Panc1 (cell line): ENCODE measurements around the gene DRAM1. TPM values are rescaled to one million over a fixed set of nuclear protein-coding genes. Genes with fewer than 3 reads are reported as not detected.

Experiments used
- ATAC-seq: fragments of 200-7000 bp; cut with Tn5 transposase; 2 replicates; pipeline ENCODE4 v1.9.1; 2020; ENCODE audit warnings: mild to moderate bottlenecking, moderate library complexity
- BruUV-seq: library from RNA; stranded (reverse); fragments of 400-500 nt; replicated peaks from 2 replicates; lab custom pipeline; 2021; lab: Mats Ljungman, UMichigan
- CTCF ChIA-PET: fragments of 300-600 bp; sonication (Branson Sonifier 250); formaldehyde crosslinking; loops from one replicate; lab custom pipeline; 2022; ENCODE audit warnings: antibody characterized with exemption; lab: Charles Lee
- POLR2A ChIA-PET: fragments of 300-600 bp; sonication (Branson Sonifier 250); formaldehyde crosslinking; loops from one replicate; lab custom pipeline; 2022; ENCODE audit warnings: antibody characterized with exemption; lab: Charles Lee
- DNase-seq: peaks from one replicate; pipeline ENCODE4 v3.0.0-alpha.2; 2010; ENCODE audit warnings: low read depth, low spot score
- H3K27ac ChIP-seq: 2 replicates; pipeline ENCODE4 v1.5.1; 2011; ENCODE audit warnings: mild to moderate bottlenecking, low read length, inconsistent platforms
- H3K27me3 ChIP-seq: fragments of 200-500 bp; sonication (Bioruptor generic); 2 replicates; pipeline ENCODE4 v1.6.0; 2014; ENCODE audit warnings: low read length, inconsistent platforms; ENCODE audit not compliant: control insufficient read depth, insufficient read depth
- H3K36me3 ChIP-seq: fragments of 200-500 bp; sonication (Bioruptor generic); 2 replicates; pipeline ENCODE4 v1.5.1; 2014; ENCODE audit warnings: inconsistent platforms, mild to moderate bottlenecking, low read length, moderate library complexity; ENCODE audit not compliant: control insufficient read depth, insufficient read depth
- H3K4me1 ChIP-seq: 2 replicates; pipeline ENCODE4 v1.5.1; 2011; ENCODE audit warnings: inconsistent platforms, mild to moderate bottlenecking, low read length, moderate library complexity; ENCODE audit not compliant: control insufficient read depth, insufficient read depth
- H3K4me3 ChIP-seq, 2 experiments: 2 replicates each; pipeline ENCODE4 v1.5.1; 2011 to 2012; ENCODE audit warnings: low read depth in 2 of 2, low read length in 2 of 2, mild to moderate bottlenecking in 2 of 2, inconsistent platforms in 1 of 2, moderate library complexity in 1 of 2
- H3K9me3 ChIP-seq: fragments of 200-500 bp; sonication (Bioruptor generic); 2 replicates; pipeline ENCODE4 v1.5.1; 2014; ENCODE audit warnings: low read depth, mild to moderate bottlenecking, inconsistent platforms, low read length, moderate library complexity; ENCODE audit not compliant: control insufficient read depth, insufficient read depth
- CTCF ChIP-seq: fragments of 450-650 bp; IDR thresholded peaks from 2 replicates; pipeline ENCODE4 v1.5.1; 2017; ENCODE audit warnings: mild to moderate bottlenecking
- POLR2AphosphoS5 ChIP-seq: IDR thresholded peaks from 2 replicates; pipeline ENCODE4 v1.6.1; 2012; ENCODE audit warnings: mild to moderate bottlenecking, low read depth, low read length, moderate library complexity
- REST ChIP-seq, 2 experiments: IDR thresholded peaks; 2 replicates each; pipeline ENCODE4 v1.6.1; 2011 to 2012; ENCODE audit warnings: low read depth in 2 of 2, control low read depth in 1 of 2, low read length in 1 of 2, mild to moderate bottlenecking in 1 of 2, moderate library complexity in 1 of 2; ENCODE audit not compliant: insufficient read depth in 1 of 2
- SIN3A ChIP-seq: IDR thresholded peaks from 2 replicates; pipeline ENCODE4 v1.6.1; 2012; ENCODE audit warnings: low read depth, mild to moderate bottlenecking, low read length, moderate library complexity, borderline replicate concordance; ENCODE audit not compliant: insufficient read depth
- TCF7L2 ChIP-seq: IDR thresholded peaks from 2 replicates; pipeline ENCODE4 v1.6.1; 2011; ENCODE audit warnings: mild to moderate bottlenecking, low read depth, low read length, inconsistent platforms
- in situ Hi-C: cut with HindIII; loops from 2 replicates; pipeline ENCODE4 v1.10.0; 2016; ENCODE audit warnings: low sequenced_read_pairs, low pct_unique_long_range_greater_than_20kb
- intact Hi-C: fragments of 100-400 bp; cut with micrococcal nuclease; formaldehyde crosslinking; loops from one replicate; pipeline ENCODE4 v1.10.0; 2022; ENCODE audit not compliant: unreplicated experiment
- total RNA-seq: library from RNA; stranded (reverse); gene quantifications from one replicate; pipeline ENCODE4 v1.2.1, GENCODE V29; 2021; ENCODE audit not compliant: unreplicated experiment

Gene DRAM1
- total RNA-seq, 1 experiment from 2014 or later: 19.2 TPM

- H3K36me3 ChIP-seq: no peaks in the 10 kb centered on the region
- CTCF ChIA-PET: interaction anchor here (0.6 kb wide), 1 partner anchor 69 kb away, joined by 3 read pairs; no protein-coding TSS in a partner anchor
- no TSS peak for BruUV-seq
Measured at GRCh38 chr12:101931498-101932326, 54.3 kb downstream of the DRAM1 start.

More at GRCh38 chr12:101931498-101932326, 54.3 kb downstream of the DRAM1 start:
- Histone ChIP-seq H3K9me3 (no peaks in the 10 kb centered on the region), H3K4me3 (no peak overlapping the region), H3K4me1 (no peaks in the 10 kb centered on the region), H3K27ac (no peak overlapping the region), H3K27me3 (peaks cover 5% of the 10 kb centered on the region)
- DNase-seq (no peak), ATAC-seq (no peak)
- intact Hi-C loops (no loop called here), in situ Hi-C loops (no loop called here)
- POLR2A ChIA-PET: no interaction called here
- TF ChIP-seq POLR2AphosphoS5: no peak
- no peak for TF ChIP-seq SIN3A
- TF ChIP-seq TCF7L2: no peak
- TF ChIP-seq REST (IDR thresholded peaks at IDR 0.05; ENCODE audit: insufficient read depth in 1 of 2, low read depth in 2 of 2, low read length in 1 of 2): no peak
- TF ChIP-seq CTCF: no peak
